Neural cell (in vitro differentiated cells): ENCODE data around the gene PELO. TPM values are rescaled to one million over a fixed set of nuclear protein-coding genes. Genes with fewer than 3 reads are reported as not detected.

Experiments
- H2AFZ ChIP-seq: fragments of 200-600, 300-800 bp; sonication (generic), shearing (Covaris generic); 2 replicates; pipeline ENCODE4 v1.6.0; 2014; ENCODE audit warnings: low read depth, mild to moderate bottlenecking, antibody characterized with exemption, low read length, moderate library complexity
- H3F3A ChIP-seq: fragments of 200-600 bp; shearing (Covaris generic); 2 replicates; pipeline ENCODE4 v1.6.1; 2016; ENCODE audit warnings: mild to moderate bottlenecking, moderate library complexity, mixed read lengths, antibody characterized with exemption, low read length; ENCODE audit not compliant: insufficient read depth, poor library complexity, severe bottlenecking
- H3K27ac ChIP-seq: fragments of 200-600, 300-800 bp; sonication (generic), shearing (Covaris generic); 2 replicates; pipeline ENCODE4 v1.5.1; 2014; ENCODE audit warnings: mild to moderate bottlenecking, low read length, moderate library complexity
- H3K27me3 ChIP-seq: fragments of 300-800, 200-600 bp; sonication (generic), shearing (Covaris generic); 2 replicates; pipeline ENCODE4 v1.6.0; 2014; ENCODE audit warnings: mild to moderate bottlenecking, low read depth, low read length, moderate library complexity; ENCODE audit not compliant: insufficient read depth
- H3K36me3 ChIP-seq: fragments of 300-800, 200-600 bp; sonication (generic), shearing (Covaris generic); 2 replicates; pipeline ENCODE4 v1.5.1; 2014; ENCODE audit warnings: mild to moderate bottlenecking, antibody characterized with exemption, low read length, moderate library complexity; ENCODE audit not compliant: insufficient read depth
- H3K4me2 ChIP-seq: fragments of 300-800, 200-600 bp; sonication (generic), shearing (Covaris generic); 2 replicates; pipeline ENCODE4 v1.6.0; 2014; ENCODE audit warnings: mild to moderate bottlenecking, low read length
- H3K4me3 ChIP-seq: fragments of 300-800, 200-600 bp; sonication (generic), shearing (Covaris generic); 2 replicates; pipeline ENCODE4 v1.5.1; 2014; ENCODE audit warnings: mild to moderate bottlenecking, low read length, moderate library complexity
- H3K79me2 ChIP-seq: fragments of 200-600 bp; shearing (Covaris generic); replicated peaks from 2 replicates; pipeline ENCODE4 v1.6.0; 2014; ENCODE audit warnings: mild to moderate bottlenecking, low read length, moderate library complexity; ENCODE audit not compliant: insufficient read depth
- H3K9ac ChIP-seq: fragments of 300-800, 200-600 bp; sonication (generic), shearing (Covaris generic); 2 replicates; pipeline ENCODE4 v1.6.1; 2016; ENCODE audit warnings: mild to moderate bottlenecking, low read length, mixed read lengths
- H3K9me2 ChIP-seq: fragments of 200-600 bp; shearing (Covaris generic); 2 replicates; pipeline ENCODE4 v1.6.1; 2016; ENCODE audit warnings: mild to moderate bottlenecking, low read length, mixed read lengths; ENCODE audit not compliant: insufficient read depth
- H3K9me3 ChIP-seq: fragments of 200-600, 300-800 bp; sonication (generic), shearing (Covaris generic); 2 replicates; pipeline ENCODE4 v1.6.1; 2016; ENCODE audit warnings: mild to moderate bottlenecking, mixed run types, low read length, moderate library complexity, mixed read lengths
- H4K20me1 ChIP-seq: fragments of 200-600 bp; shearing (Covaris generic); 2 replicates; pipeline ENCODE4 v1.6.1; 2016; ENCODE audit warnings: mild to moderate bottlenecking, mixed run types; ENCODE audit not compliant: insufficient read depth
- EP300 ChIP-seq: fragments of 450-650 bp; conservative IDR thresholded peaks from 2 replicates; pipeline ENCODE4 v1.6.1; 2014; ENCODE audit warnings: antibody characterized with exemption, mild to moderate bottlenecking, moderate library complexity; ENCODE audit not compliant: poor library complexity, severe bottlenecking
- EZH2 ChIP-seq: fragments of 200-600, 300-800 bp; shearing (Covaris generic), sonication (generic); IDR thresholded peaks from 2 replicates; pipeline ENCODE4 v1.6.1; 2014; ENCODE audit warnings: antibody characterized with exemption, low read length, borderline replicate concordance, mild to moderate bottlenecking; ENCODE audit not compliant: insufficient read depth, poor library complexity, severe bottlenecking
- MXI1 ChIP-seq: fragments of 450-650 bp; conservative IDR thresholded peaks from 2 replicates; pipeline ENCODE4 v1.6.1; 2014; ENCODE audit warnings: antibody characterized with exemption, mild to moderate bottlenecking; ENCODE audit not compliant: poor library complexity, severe bottlenecking
- POLR2AphosphoS5 ChIP-seq: IDR thresholded peaks from 2 replicates; pipeline ENCODE4 v1.6.1; 2012
- RAD21 ChIP-seq: fragments of 450-650 bp; conservative IDR thresholded peaks from 2 replicates; pipeline ENCODE4 v1.6.1; 2014; ENCODE audit warnings: antibody characterized with exemption, mild to moderate bottlenecking, moderate library complexity
- SMC3 ChIP-seq: fragments of 450-650 bp; conservative IDR thresholded peaks from 2 replicates; pipeline ENCODE4 v1.6.1; 2014; ENCODE audit warnings: antibody characterized with exemption, mild to moderate bottlenecking, moderate library complexity; ENCODE audit not compliant: poor library complexity
- TAF1 ChIP-seq: IDR thresholded peaks from 2 replicates; pipeline ENCODE4 v1.6.1; 2012; ENCODE audit warnings: low read depth
- polyA plus RNA-seq: library from polyadenylated mRNA; depleted of rRNA; stranded (reverse); fragments of >200 nt; gene quantifications from 2 replicates; pipeline ENCODE4 v1.2.3, GENCODE V29; 2014
- TF ChIP-seq, protein P1 (sequence below): IDR thresholded peaks from 2 replicates; pipeline ENCODE4 v1.6.1; 2012; ENCODE audit warnings: borderline replicate concordance
- TF ChIP-seq, protein P2 (sequence below): fragments of 450-650 bp; IDR thresholded peaks from 2 replicates; pipeline ENCODE4 v1.5.1; 2014; ENCODE audit warnings: antibody characterized with exemption, mild to moderate bottlenecking, moderate library complexity; ENCODE audit not compliant: poor library complexity, severe bottlenecking

PELO gene
- polyA plus RNA-seq, 1 donor from 2014 or later: 10.5 TPM

DNA sequence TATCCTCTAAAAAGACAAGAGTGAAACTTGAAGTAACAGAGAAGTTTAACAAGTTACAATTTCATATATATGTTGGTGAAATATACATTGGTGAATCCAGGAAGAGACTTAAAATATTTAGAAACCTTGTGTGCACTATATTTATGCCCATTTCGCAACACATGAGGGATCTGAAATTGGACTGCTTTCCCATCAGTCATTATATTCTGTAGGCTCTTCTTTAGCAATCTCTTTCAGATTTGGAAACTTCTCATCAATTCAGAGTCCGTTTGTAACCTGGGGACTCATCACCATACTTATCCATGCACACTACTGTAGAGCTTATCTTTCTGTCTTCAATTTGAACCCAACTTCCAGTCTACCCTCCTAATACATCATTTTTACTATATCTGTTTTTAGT, 2.1 kb downstream of the PELO start:
- no peak overlapping the region for H3K9ac ChIP-seq
- H3K36me3 ChIP-seq: no peaks in the 10 kb centered on the region
- no peaks in the 10 kb centered on the region for H3K9me2 ChIP-seq
- H3K79me2 ChIP-seq: no peaks in the 10 kb centered on the region
- H3F3A ChIP-seq: no peaks in the 10 kb centered on the region
- no peak overlapping the region for H3K4me3 ChIP-seq
- no peaks in the 10 kb centered on the region for H4K20me1 ChIP-seq
- H3K27ac ChIP-seq: no peak overlapping the region
- TF ChIP-seq EP300 (no peak), MXI1 (no peak), EZH2 (no peak)
- H3K9me3 ChIP-seq: no peaks in the 10 kb centered on the region
- H3K27me3 ChIP-seq: peaks cover 33% of the 10 kb centered on the region
- H3K4me2 ChIP-seq: no peak overlapping the region
- no peak overlapping the region for H2AFZ ChIP-seq

DNA sequence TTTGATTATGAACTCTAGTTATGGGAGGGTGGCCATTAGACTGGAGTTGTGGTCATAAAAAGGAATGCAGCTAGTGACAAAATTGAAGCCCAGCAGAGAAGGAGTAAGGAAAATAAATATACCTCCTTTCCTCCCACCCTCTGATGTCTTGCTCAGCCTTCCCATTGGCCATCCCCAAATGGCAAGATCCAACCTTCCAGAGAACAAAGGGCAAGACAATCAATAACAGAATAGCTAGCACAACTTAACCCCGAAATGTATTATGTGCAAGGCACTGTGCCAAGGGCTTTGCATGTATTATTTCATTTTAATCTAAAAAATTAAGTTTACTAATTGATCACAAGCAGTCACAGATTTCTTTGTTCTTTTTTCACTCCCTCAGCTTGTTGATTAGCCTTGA, 3.6 kb downstream of the PELO start:
- Histone ChIP-seq H3K9ac (no peak overlapping the region), H3K4me3 (no peak overlapping the region), H3K36me3 (no peaks in the 10 kb centered on the region), H3K9me2 (no peaks in the 10 kb centered on the region), H3F3A (no peaks in the 10 kb centered on the region), H4K20me1 (no peaks in the 10 kb centered on the region), H3K4me2 (no peak overlapping the region), H3K9me3 (no peaks in the 10 kb centered on the region), H3K79me2 (no peaks in the 10 kb centered on the region), H2AFZ (no peak overlapping the region), H3K27ac (no peak overlapping the region), H3K27me3 (peaks cover 32% of the 10 kb centered on the region)
- no peak for TF ChIP-seq EP300
- no peak for TF ChIP-seq POLR2AphosphoS5
- TF ChIP-seq TAF1: no peak
- TF ChIP-seq, protein P1, sequence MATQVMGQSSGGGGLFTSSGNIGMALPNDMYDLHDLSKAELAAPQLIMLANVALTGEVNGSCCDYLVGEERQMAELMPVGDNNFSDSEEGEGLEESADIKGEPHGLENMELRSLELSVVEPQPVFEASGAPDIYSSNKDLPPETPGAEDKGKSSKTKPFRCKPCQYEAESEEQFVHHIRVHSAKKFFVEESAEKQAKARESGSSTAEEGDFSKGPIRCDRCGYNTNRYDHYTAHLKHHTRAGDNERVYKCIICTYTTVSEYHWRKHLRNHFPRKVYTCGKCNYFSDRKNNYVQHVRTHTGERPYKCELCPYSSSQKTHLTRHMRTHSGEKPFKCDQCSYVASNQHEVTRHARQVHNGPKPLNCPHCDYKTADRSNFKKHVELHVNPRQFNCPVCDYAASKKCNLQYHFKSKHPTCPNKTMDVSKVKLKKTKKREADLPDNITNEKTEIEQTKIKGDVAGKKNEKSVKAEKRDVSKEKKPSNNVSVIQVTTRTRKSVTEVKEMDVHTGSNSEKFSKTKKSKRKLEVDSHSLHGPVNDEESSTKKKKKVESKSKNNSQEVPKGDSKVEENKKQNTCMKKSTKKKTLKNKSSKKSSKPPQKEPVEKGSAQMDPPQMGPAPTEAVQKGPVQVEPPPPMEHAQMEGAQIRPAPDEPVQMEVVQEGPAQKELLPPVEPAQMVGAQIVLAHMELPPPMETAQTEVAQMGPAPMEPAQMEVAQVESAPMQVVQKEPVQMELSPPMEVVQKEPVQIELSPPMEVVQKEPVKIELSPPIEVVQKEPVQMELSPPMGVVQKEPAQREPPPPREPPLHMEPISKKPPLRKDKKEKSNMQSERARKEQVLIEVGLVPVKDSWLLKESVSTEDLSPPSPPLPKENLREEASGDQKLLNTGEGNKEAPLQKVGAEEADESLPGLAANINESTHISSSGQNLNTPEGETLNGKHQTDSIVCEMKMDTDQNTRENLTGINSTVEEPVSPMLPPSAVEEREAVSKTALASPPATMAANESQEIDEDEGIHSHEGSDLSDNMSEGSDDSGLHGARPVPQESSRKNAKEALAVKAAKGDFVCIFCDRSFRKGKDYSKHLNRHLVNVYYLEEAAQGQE: no peak
- TF ChIP-seq SMC3: no peak
- TF ChIP-seq, protein P2, sequence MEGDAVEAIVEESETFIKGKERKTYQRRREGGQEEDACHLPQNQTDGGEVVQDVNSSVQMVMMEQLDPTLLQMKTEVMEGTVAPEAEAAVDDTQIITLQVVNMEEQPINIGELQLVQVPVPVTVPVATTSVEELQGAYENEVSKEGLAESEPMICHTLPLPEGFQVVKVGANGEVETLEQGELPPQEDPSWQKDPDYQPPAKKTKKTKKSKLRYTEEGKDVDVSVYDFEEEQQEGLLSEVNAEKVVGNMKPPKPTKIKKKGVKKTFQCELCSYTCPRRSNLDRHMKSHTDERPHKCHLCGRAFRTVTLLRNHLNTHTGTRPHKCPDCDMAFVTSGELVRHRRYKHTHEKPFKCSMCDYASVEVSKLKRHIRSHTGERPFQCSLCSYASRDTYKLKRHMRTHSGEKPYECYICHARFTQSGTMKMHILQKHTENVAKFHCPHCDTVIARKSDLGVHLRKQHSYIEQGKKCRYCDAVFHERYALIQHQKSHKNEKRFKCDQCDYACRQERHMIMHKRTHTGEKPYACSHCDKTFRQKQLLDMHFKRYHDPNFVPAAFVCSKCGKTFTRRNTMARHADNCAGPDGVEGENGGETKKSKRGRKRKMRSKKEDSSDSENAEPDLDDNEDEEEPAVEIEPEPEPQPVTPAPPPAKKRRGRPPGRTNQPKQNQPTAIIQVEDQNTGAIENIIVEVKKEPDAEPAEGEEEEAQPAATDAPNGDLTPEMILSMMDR: no peak
- no peak for TF ChIP-seq MXI1
- TF ChIP-seq EZH2: no peak
- no peak for TF ChIP-seq RAD21

DNA sequence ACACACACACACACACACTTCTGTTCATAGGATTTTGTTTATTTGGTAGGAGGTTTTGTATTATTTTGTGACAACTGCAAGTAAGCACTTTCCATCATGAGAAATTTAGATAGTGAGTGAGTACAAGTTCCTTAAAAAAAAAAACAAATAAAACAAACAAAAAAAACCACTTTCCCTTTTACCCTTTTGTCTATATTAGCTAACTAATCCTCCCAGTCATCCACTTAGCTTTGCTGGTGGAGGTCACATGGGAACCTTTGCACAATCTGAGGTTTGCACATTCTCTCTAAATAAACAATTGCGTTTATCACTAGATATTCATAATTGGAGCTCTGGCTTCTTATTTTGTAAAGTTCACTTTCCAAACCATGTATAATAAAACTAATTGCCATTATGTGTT, 6.8 kb downstream of the PELO start:
- peaks cover under 1% of the 10 kb centered on the region for H3K27me3 ChIP-seq
- no peak overlapping the region for H3K27ac ChIP-seq
- TF ChIP-seq SMC3 (no peak), TAF1 (no peak), POLR2AphosphoS5 (no peak), MXI1 (no peak), EP300 (no peak), EZH2 (no peak), RAD21 (no peak)
- TF ChIP-seq, protein P2: no peak
- TF ChIP-seq, protein P1: no peak
- H3K36me3 ChIP-seq: no peaks in the 10 kb centered on the region
- no peaks in the 10 kb centered on the region for H3K79me2 ChIP-seq
- H3K4me3 ChIP-seq: no peak overlapping the region
- H3K9me3 ChIP-seq: no peaks in the 10 kb centered on the region
- no peak overlapping the region for H3K9ac ChIP-seq
- no peaks in the 10 kb centered on the region for H3K9me2 ChIP-seq
- no peak overlapping the region for H2AFZ ChIP-seq
- no peaks in the 10 kb centered on the region for H3F3A ChIP-seq
- no peak overlapping the region for H3K4me2 ChIP-seq
- H4K20me1 ChIP-seq: no peaks in the 10 kb centered on the region
